ENCODE data around the gene PSMB7. TPM values are rescaled to one million over a fixed set of nuclear protein-coding genes. Genes with fewer than 3 reads are reported as not detected.

Gene PSMB7
- total and polyA plus RNA-seq, 2 donors from 2014 or later, result 105 to 250 TPM

DNA sequence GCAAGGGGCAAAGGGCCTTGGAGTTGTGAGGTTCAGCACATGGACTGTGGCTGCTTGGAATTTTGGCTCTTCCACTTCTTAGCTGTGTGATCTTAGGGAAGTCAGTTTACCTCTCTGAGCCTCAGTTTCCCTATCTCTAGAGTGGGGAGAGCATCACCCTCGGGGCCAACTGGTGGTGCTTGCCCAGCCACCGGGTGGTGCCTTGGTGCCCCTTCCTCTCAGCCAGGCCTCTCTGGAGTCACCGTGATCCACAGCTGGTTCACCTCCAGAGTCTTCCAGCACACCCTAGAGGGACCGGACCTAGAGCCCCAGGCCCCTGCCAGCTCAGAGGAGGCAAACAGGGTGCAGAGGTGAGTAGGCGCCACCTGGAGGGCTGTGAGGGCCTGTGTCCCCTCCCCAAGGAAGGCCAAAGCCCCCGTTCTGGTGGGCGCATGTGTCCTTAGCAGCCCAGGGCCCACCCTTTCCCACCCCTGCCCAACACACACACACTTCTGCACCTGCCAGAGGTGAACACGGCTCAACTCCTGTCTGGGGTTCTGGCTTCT is 42.7 kb upstream of the PSMB7 start:
- DNase-seq (peak in 2 of 5 donors; percentile 25 to 71), FAIRE-seq (no peak)
- H3K9me3 ChIP-seq (ENCODE audit: control insufficient read depth in 2 of 3, insufficient read depth in 1 of 3, low read length in 3 of 3), result peaks cover 0 to 7% (median 6%) of the 10 kb centered on the region in 3 donors
- TF ChIP-seq, protein P1, sequence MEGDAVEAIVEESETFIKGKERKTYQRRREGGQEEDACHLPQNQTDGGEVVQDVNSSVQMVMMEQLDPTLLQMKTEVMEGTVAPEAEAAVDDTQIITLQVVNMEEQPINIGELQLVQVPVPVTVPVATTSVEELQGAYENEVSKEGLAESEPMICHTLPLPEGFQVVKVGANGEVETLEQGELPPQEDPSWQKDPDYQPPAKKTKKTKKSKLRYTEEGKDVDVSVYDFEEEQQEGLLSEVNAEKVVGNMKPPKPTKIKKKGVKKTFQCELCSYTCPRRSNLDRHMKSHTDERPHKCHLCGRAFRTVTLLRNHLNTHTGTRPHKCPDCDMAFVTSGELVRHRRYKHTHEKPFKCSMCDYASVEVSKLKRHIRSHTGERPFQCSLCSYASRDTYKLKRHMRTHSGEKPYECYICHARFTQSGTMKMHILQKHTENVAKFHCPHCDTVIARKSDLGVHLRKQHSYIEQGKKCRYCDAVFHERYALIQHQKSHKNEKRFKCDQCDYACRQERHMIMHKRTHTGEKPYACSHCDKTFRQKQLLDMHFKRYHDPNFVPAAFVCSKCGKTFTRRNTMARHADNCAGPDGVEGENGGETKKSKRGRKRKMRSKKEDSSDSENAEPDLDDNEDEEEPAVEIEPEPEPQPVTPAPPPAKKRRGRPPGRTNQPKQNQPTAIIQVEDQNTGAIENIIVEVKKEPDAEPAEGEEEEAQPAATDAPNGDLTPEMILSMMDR (IDR thresholded peaks at IDR 0.05; ENCODE audit: borderline replicate concordance, extremely low read depth, insufficient read depth), result no peak
- intact Hi-C loops (cut with DNase I), result no loop called here
- H3K4me3 ChIP-seq (ENCODE audit: low read length in 3 of 3), result no peak overlapping the region
- no peak overlapping the region for H3K9ac ChIP-seq (ENCODE audit: low read length in 3 of 3)
- no peaks in the 10 kb centered on the region for H3K4me1 ChIP-seq (ENCODE audit: control insufficient read depth in 2 of 3, insufficient read depth in 2 of 3, low read depth in 1 of 3, low read length in 3 of 3)
- no peaks in the 10 kb centered on the region for H3K27me3 ChIP-seq (ENCODE audit: control insufficient read depth, insufficient read depth, low read length)
- no peak overlapping the region for H3K27ac ChIP-seq (ENCODE audit: low read depth in 2 of 2, low read length in 2 of 2)
- H3K36me3 ChIP-seq (ENCODE audit: control insufficient read depth in 2 of 3, insufficient read depth in 3 of 3, low read length in 3 of 3), result no peaks in the 10 kb centered on the region

DNA sequence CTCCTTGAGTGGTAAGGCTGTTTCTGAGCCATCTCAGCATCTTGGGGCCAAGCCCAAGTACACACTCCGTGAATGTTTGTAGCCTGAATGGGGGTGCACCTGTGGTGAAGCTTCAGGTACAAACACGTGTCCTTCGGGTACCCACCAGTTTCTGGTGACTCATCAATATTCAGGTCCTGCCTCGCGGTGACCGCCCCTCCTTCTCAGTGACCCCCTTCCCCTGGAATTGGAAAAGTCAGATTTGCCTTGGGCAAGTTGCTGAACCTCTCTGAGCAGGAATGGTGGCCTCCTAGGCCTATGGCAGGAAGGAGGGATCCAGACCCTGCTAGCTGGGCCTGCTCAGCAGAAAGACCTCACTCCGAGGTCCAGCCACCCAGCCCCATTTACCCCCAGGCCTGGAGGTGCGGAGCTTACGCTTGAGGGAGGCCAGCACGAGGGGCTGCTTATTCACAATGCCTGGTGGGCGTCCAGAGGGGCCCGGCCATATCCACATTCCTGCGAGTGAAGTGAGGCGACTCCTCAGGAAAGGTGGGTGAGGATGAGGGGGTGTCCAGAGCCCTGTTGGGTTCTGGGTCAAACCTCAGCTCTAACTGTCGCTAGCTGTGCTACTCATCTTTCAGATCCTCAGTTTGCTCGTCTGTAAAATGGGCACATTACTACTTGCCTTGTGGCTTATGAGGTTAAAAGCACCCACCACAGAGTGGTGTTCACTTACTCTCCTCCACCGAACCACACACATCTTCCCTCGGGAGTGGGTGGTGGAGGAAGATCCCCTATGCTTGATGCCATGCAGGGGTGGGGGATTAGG is 42.0 kb upstream of the PSMB7 start:
- peaks cover 5% of the 10 kb centered on the region for H3K27me3 ChIP-seq (ENCODE audit: control insufficient read depth, insufficient read depth, low read length)
- DNase-seq (no peak), FAIRE-seq (no peak)
- TF ChIP-seq, protein P1 (IDR thresholded peaks at IDR 0.05; ENCODE audit: borderline replicate concordance, extremely low read depth, insufficient read depth), result no peak
- H3K9ac ChIP-seq (ENCODE audit: low read length in 3 of 3), result no peak overlapping the region
- no peak overlapping the region for H3K27ac ChIP-seq (ENCODE audit: low read depth in 2 of 2, low read length in 2 of 2)
- H3K36me3 ChIP-seq (ENCODE audit: control insufficient read depth in 2 of 3, insufficient read depth in 3 of 3, low read length in 3 of 3), result no peaks in the 10 kb centered on the region
- H3K9me3 ChIP-seq (ENCODE audit: control insufficient read depth in 2 of 3, insufficient read depth in 1 of 3, low read length in 3 of 3), result peaks cover 0 to 5% (median 5%) of the 10 kb centered on the region in 3 donors
- intact Hi-C loops (cut with DNase I), result no loop called here
- no peaks in the 10 kb centered on the region for H3K4me1 ChIP-seq (ENCODE audit: control insufficient read depth in 2 of 3, insufficient read depth in 2 of 3, low read depth in 1 of 3, low read length in 3 of 3)
- no peak overlapping the region for H3K4me3 ChIP-seq (ENCODE audit: low read length in 3 of 3)

DNA sequence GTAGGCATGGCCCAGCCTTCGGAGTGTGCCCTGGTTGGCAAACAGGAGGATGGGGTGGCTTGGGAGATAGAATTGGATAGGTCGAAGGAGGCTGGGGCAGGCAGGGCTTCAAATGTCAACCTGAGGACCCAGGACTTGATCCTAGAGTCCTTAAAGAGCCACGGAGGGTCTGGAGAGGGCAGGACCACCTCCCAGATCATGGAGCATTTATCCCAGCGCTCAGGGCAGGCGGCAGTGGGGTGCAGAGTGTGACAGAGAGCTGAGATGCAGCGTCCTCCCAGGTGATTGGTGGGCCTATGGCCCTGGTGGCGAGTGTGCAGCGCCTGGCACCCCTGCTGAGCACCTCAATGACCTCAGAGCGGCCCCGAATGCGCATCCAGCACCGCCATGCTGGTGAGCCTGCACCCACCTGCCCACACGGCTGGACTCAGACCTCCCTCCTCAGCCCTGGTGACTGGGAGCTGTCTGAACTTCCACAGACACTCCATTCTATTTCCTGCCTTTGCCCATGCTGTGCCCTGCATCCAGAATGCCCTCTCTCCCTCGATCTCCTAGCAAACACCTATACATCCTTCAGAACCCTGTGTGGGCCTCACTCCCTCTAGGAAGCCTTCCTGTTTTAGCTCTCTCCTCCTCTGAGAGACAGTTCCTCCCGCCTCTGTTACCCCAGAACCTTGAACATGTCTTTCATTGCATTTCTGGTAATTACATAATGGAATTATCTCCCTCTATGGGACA is 41.3 kb upstream of the PSMB7 start:
- no peaks in the 10 kb centered on the region for H3K36me3 ChIP-seq (ENCODE audit: control insufficient read depth in 2 of 3, insufficient read depth in 3 of 3, low read length in 3 of 3)
- TF ChIP-seq, protein P1 (IDR thresholded peaks at IDR 0.05; ENCODE audit: borderline replicate concordance, extremely low read depth, insufficient read depth), result no peak
- peaks cover 11% of the 10 kb centered on the region for H3K27me3 ChIP-seq (ENCODE audit: control insufficient read depth, insufficient read depth, low read length)
- H3K9ac ChIP-seq (ENCODE audit: low read length in 3 of 3), result no peak overlapping the region
- no peaks in the 10 kb centered on the region for H3K4me1 ChIP-seq (ENCODE audit: control insufficient read depth in 2 of 3, insufficient read depth in 2 of 3, low read depth in 1 of 3, low read length in 3 of 3)
- no peak for DNase-seq
- FAIRE-seq, result no peak
- peaks cover 0 to 5% (median 5%) of the 10 kb centered on the region in 3 donors for H3K9me3 ChIP-seq (ENCODE audit: control insufficient read depth in 2 of 3, insufficient read depth in 1 of 3, low read length in 3 of 3)
- H3K27ac ChIP-seq (ENCODE audit: low read depth in 2 of 2, low read length in 2 of 2), result no peak overlapping the region
- intact Hi-C loops (cut with DNase I), result no loop called here
- no peak overlapping the region for H3K4me3 ChIP-seq (ENCODE audit: low read length in 3 of 3)

Data from kidney (tissue), 14 donors.